ENCODE measurements around the gene L3MBTL3. TPM values are rescaled to one million over a fixed set of nuclear protein-coding genes. Genes with fewer than 3 reads are reported as not detected.

The L3MBTL3 gene
- total RNA-seq, 1 donor from 2014 or later, result 9.5 TPM

GRCh38 chr6:130065609-130066156, 47.3 kb downstream of the L3MBTL3 start:
- TF ChIP-seq CTCF (IDR thresholded peaks at IDR 0.05; ENCODE audit: insufficient read depth, low read length, poor library complexity, severe bottlenecking), result no peak
- no peaks in the 10 kb centered on the region for H3K27me3 ChIP-seq (ENCODE audit: control insufficient read depth, insufficient read depth, low read length)
- DNase-seq (ENCODE audit: low read depth), result no peak
- no peak overlapping the region for H3K4me3 ChIP-seq (ENCODE audit: low read depth, low read length)
- no peaks in the 10 kb centered on the region for H3K36me3 ChIP-seq (ENCODE audit: control insufficient read depth, insufficient read depth, low read length)

- Histone ChIP-seq H3K36me3 (ENCODE audit: control insufficient read depth, insufficient read depth, low read length) (no peaks in the 10 kb centered on the region), H3K4me3 (ENCODE audit: low read depth, low read length) (no peak overlapping the region), H3K27me3 (ENCODE audit: control insufficient read depth, insufficient read depth, low read length) (no peaks in the 10 kb centered on the region)
- TF ChIP-seq CTCF (IDR thresholded peaks at IDR 0.05; ENCODE audit: insufficient read depth, low read length, poor library complexity, severe bottlenecking), result no peak
- no peak for DNase-seq (ENCODE audit: low read depth)
These were observed 51.1 kb downstream of the L3MBTL3 start for GRCh38 chr6:130069485-130069884.

GRCh38 chr6:130070326-130070725, 51.9 kb downstream of the L3MBTL3 start:
- no peak for DNase-seq (ENCODE audit: low read depth)

GRCh38 chr6:130070792-130071191, 52.4 kb downstream of the L3MBTL3 start:
- DNase-seq (ENCODE audit: low read depth), result no peak
- Histone ChIP-seq H3K27me3 (ENCODE audit: control insufficient read depth, insufficient read depth, low read length) (no peaks in the 10 kb centered on the region), H3K4me3 (ENCODE audit: low read depth, low read length) (no peak overlapping the region), H3K36me3 (ENCODE audit: control insufficient read depth, insufficient read depth, low read length) (no peaks in the 10 kb centered on the region)
- no peak for TF ChIP-seq CTCF (IDR thresholded peaks at IDR 0.05; ENCODE audit: insufficient read depth, low read length, poor library complexity, severe bottlenecking)

More at GRCh38 chr6:130070326-130070725, 51.9 kb downstream of the L3MBTL3 start:
- Histone ChIP-seq H3K27me3 (ENCODE audit: control insufficient read depth, insufficient read depth, low read length) (no peaks in the 10 kb centered on the region), H3K36me3 (ENCODE audit: control insufficient read depth, insufficient read depth, low read length) (no peaks in the 10 kb centered on the region), H3K4me3 (ENCODE audit: low read depth, low read length) (no peak overlapping the region)
- TF ChIP-seq CTCF (IDR thresholded peaks at IDR 0.05; ENCODE audit: insufficient read depth, low read length, poor library complexity, severe bottlenecking), result no peak

- no peaks in the 10 kb centered on the region for H3K27me3 ChIP-seq (ENCODE audit: control insufficient read depth, insufficient read depth, low read length)
- TF ChIP-seq CTCF (IDR thresholded peaks at IDR 0.05; ENCODE audit: insufficient read depth, low read length, poor library complexity, severe bottlenecking), result no peak
- H3K4me3 ChIP-seq (ENCODE audit: low read depth, low read length), result no peak overlapping the region
- no peak for DNase-seq (ENCODE audit: low read depth)
- no peaks in the 10 kb centered on the region for H3K36me3 ChIP-seq (ENCODE audit: control insufficient read depth, insufficient read depth, low read length)
These were observed 57.6 kb downstream of the L3MBTL3 start for GRCh38 chr6:130075879-130076460.

- TF ChIP-seq CTCF (IDR thresholded peaks at IDR 0.05; ENCODE audit: insufficient read depth, low read length, poor library complexity, severe bottlenecking), result no peak
- H3K27me3 ChIP-seq (ENCODE audit: control insufficient read depth, insufficient read depth, low read length), result no peaks in the 10 kb centered on the region
- no peak overlapping the region for H3K4me3 ChIP-seq (ENCODE audit: low read depth, low read length)
- H3K36me3 ChIP-seq (ENCODE audit: control insufficient read depth, insufficient read depth, low read length), result no peaks in the 10 kb centered on the region
- no peak for DNase-seq (ENCODE audit: low read depth)
These were observed 58.1 kb downstream of the L3MBTL3 start for GRCh38 chr6:130076512-130076911.
